GM12873 (cell line): ENCODE results near the gene TBC1D22A.

Experiments used
- TF ChIP-seq, protein P1 (sequence below): IDR thresholded peaks from 2 replicates; pipeline ENCODE4 v1.5.1; 2012; ENCODE audit warnings: low read depth, mild to moderate bottlenecking, moderate library complexity, low read length, control low read depth; ENCODE audit not compliant: insufficient read depth; ENCODE audit errors: missing control alignments

Gene TBC1D22A

DNA sequence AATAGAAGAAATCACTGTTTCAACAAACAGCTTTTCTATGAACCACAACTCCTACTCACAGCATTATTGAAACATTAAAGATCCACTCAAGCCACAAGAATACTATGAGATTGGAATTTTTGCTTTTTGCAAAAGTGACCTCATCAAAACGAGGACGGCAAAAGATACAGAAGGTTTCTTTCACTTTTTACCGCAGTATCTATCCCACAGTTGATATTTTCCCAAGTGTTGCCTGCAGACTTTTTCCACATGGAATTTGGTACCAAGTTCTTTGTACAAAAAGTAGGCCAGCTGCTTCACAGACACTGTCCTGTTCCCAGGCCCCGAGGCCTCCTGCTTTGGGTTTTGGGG lies 204.0 kb downstream of the TBC1D22A start:
- TF ChIP-seq, protein P1, sequence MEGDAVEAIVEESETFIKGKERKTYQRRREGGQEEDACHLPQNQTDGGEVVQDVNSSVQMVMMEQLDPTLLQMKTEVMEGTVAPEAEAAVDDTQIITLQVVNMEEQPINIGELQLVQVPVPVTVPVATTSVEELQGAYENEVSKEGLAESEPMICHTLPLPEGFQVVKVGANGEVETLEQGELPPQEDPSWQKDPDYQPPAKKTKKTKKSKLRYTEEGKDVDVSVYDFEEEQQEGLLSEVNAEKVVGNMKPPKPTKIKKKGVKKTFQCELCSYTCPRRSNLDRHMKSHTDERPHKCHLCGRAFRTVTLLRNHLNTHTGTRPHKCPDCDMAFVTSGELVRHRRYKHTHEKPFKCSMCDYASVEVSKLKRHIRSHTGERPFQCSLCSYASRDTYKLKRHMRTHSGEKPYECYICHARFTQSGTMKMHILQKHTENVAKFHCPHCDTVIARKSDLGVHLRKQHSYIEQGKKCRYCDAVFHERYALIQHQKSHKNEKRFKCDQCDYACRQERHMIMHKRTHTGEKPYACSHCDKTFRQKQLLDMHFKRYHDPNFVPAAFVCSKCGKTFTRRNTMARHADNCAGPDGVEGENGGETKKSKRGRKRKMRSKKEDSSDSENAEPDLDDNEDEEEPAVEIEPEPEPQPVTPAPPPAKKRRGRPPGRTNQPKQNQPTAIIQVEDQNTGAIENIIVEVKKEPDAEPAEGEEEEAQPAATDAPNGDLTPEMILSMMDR: no peak

DNA sequence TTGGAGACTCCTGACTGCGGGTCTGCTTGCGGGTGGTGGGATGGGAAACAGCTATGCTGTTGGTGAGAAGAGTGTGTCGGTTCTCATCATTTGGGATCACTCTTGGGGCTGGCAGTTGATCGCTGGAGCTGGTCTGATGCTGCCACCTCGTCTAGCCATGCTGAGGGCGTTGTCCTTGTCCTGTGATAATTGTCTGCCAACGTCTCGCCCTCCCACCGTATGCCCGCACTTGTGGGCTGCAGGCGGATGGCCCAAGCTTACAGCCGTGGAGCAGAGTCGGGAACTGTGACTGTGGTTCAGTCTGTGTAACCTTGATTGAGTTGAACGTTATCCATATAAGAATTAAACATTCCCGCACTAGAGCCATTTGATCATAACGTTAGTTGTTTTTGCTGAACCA lies 204.4 kb downstream of the TBC1D22A start:
- TF ChIP-seq, protein P1: no peak

DNA sequence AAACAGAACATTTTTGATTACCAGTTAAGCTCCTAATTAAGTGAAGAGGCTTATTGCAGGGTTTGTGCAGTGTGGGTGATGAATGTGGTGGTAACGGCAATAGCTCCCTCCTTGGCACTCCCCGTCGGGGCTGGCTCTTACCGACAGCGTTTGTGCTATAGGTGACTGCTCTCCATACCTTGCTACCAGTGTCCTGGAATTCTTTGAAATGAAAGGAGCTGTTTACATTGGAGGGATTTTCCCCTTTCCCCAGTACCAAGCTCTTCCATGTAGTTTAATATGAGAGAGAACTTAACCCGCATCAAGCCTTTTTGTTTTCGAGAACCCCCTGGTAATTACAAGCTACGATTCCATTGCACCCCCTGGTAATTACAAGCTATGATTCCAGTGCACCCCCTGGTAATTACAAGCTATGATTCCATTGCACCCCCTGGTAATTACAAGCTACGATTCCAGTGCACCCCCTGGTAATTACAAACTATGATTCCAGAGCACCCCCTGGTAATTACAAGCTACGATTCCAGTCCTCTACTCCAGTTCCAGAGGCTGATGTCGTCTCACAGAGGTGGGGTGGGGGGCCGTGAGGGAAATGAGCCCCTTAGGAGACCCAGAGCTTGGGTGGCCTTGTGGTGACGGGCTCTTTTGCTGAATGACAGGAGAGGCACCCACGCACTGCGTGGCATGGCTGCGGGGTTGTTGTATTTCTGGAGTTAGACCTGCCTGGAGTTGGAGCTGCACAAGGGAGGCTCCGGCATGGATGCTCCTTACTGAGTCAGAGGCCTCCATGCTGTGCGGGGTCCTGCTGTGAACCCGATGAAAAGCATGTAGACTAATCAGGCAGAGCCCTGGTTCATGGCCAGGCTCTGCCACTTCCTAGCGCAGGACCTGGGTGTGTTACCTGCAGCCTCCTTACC lies 205.3 kb downstream of the TBC1D22A start:
- TF ChIP-seq, protein P1: no peak

DNA sequence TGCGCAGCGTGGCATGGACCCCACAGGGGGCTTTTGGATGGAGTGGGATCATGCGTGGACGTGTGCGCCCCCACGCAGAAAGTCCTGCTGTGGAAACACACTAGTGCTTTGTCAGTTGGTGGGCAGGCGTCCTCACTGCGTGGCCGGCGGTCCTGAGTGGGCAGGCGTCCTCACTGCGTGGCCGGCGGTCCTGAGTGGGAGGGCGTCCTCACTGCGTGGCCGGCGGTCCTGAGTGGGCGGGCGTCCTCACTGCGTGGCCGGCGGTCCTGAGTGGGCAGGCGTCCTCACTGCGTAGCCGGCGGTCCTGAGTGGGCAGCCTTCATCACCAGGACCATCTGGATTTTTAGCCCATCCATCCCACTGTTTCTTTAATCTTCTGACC lies 205.9 kb downstream of the TBC1D22A start:
- TF ChIP-seq, protein P1: no peak

DNA sequence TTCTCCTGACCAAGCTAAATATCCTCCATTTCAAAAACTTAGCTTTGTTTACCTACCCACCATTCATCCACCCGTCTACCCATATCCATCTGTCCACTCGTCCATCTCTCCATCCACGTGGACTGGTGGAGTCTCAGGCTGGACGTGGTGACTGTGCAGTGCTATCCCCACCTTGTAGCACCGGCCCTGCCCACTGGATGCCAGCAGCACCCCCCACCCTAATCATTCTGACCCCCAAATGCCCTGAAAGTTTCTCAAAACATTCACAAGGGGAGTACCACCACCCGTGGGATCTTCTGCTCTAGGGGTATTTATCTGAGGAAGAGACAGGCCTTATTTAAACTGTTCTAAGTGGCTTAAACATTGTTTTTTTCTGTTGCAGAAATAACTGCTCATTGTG lies 206.4 kb downstream of the TBC1D22A start:
- TF ChIP-seq, protein P1: no peak

DNA sequence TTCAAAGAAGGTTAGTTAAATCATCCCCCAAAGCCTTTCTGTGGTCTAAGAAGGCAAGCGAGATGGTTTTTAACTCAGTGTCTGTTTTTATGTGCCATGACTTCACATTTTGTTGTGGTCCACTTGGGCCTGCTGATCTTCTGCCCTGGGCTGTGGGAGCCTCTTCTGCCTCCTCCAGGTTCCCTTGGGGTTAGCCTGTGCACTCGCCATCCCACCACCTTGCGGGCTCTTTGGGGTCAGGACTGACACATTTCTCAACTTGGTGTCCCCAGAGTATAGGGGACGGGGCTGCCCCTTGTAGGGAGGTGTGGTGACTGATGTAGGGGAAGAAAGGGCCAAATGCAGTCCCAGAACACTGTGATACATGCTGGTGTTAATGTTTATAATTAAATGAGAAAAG lies 207.0 kb downstream of the TBC1D22A start:
- TF ChIP-seq, protein P1: no peak

DNA sequence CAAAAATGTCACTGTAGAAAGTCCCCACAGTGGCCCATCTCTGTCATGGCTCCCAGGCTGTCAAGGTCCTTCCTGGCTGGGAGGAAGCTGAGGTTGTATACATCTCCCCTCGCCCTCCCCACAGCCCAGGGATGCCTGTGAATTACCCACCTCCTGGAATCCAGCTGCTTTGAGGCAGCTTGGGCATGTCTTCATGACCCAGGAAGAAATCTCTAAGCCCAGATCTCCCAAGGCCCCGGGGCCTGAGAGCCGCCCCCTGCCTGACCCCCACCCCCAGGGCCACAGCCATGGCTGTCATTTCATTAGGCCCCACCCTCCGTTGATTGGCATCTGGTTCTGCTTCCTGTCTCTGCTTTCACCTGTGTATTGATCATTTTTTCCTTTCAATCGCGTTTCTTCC lies 207.5 kb downstream of the TBC1D22A start:
- TF ChIP-seq, protein P1: no peak
